ENCODE measurements around the gene TMEM127. TPM values are rescaled to one million over a fixed set of nuclear protein-coding genes. Genes with fewer than 3 reads are reported as not detected.

TMEM127 gene
- total RNA-seq, 3 donors from 2014 or later (not counting 1 experiment from before 2014, with no cell fraction given), result 49.8 to 59.3 (median 54.5) TPM

GRCh38 chr2:96204836-96205624 is 60.8 kb downstream of the TMEM127 start:
- Histone ChIP-seq H3K27me3 (ENCODE audit: control insufficient read depth, insufficient read depth, low read length) (no peaks in the 10 kb centered on the region), H3K4me1 (ENCODE audit: control insufficient read depth, insufficient read depth, low read length) (peaks cover 42% of the 10 kb centered on the region), H3K27ac (ENCODE audit: low read length) (no peak overlapping the region), H3K36me3 (ENCODE audit: control insufficient read depth, insufficient read depth, low read length) (no peaks in the 10 kb centered on the region), H3K4me3 (ENCODE audit: low read length) (no peak overlapping the region), H3K9me3 (ENCODE audit: control insufficient read depth, insufficient read depth, low read length) (no peaks in the 10 kb centered on the region)
- intact Hi-C loops (cut with micrococcal nuclease), result no loop called here
- no peak for ATAC-seq
- no peaks in the 10 kb centered on the region for H3K36me3 Mint-ChIP-seq
- no peaks in the 10 kb centered on the region for H3K27me3 Mint-ChIP-seq (ENCODE audit: low read depth in 2 of 2)
- H3K27ac Mint-ChIP-seq, result peak overlapping the region; percentile 88 to 93
- WGBS (ENCODE audit: insufficient coverage), result 63% methylated on average over 6 of the region's 6 CpGs
- H3K9me3 Mint-ChIP-seq, result no peaks in the 10 kb centered on the region
- no peak for TF ChIP-seq CTCF (IDR thresholded peaks at IDR 0.05)
- peak overlapping the region; percentile 64 for H3K4me3 Mint-ChIP-seq
- no peak for DNase-seq
- H3K4me1 Mint-ChIP-seq, result peaks cover 56 to 70% of the 10 kb centered on the region in 2 donors

GRCh38 chr2:96203130-96204028 is 62.4 kb downstream of the TMEM127 start:
- H3K4me3 ChIP-seq (ENCODE audit: low read length), result peak overlapping the region; percentile 11
- peak overlapping the region; percentile 78 for H3K4me3 Mint-ChIP-seq
- H3K9me3 ChIP-seq (ENCODE audit: control insufficient read depth, insufficient read depth, low read length), result no peaks in the 10 kb centered on the region
- H3K36me3 ChIP-seq (ENCODE audit: control insufficient read depth, insufficient read depth, low read length), result no peaks in the 10 kb centered on the region
- no peaks in the 10 kb centered on the region for H3K27me3 Mint-ChIP-seq (ENCODE audit: low read depth in 2 of 2)
- peaks cover 61 to 80% of the 10 kb centered on the region in 2 donors for H3K4me1 Mint-ChIP-seq
- 61% methylated on average over 9 of the region's 9 CpGs for WGBS (ENCODE audit: insufficient coverage)
- peak overlapping the region; percentile 89 to 93 for H3K27ac Mint-ChIP-seq
- H3K27ac ChIP-seq (ENCODE audit: low read length), result peak overlapping the region; percentile 67
- H3K36me3 Mint-ChIP-seq, result no peaks in the 10 kb centered on the region
- TF ChIP-seq CTCF (IDR thresholded peaks at IDR 0.05), result no peak
- H3K27me3 ChIP-seq (ENCODE audit: control insufficient read depth, insufficient read depth, low read length), result no peaks in the 10 kb centered on the region
- H3K4me1 ChIP-seq (ENCODE audit: control insufficient read depth, insufficient read depth, low read length), result peaks cover 37% of the 10 kb centered on the region
- DNase-seq (peak in 1 of 2 donors; percentile 34), ATAC-seq (no peak)
- intact Hi-C loops (cut with micrococcal nuclease), result no loop called here
- no peaks in the 10 kb centered on the region for H3K9me3 Mint-ChIP-seq

- H3K27ac ChIP-seq (ENCODE audit: low read length), result peak overlapping the region; percentile 67
- no peak for ATAC-seq
These were observed 63.5 kb downstream of the TMEM127 start for GRCh38 chr2:96202152-96202854.

More at GRCh38 chr2:96202152-96202854, 63.5 kb downstream of the TMEM127 start:
- 82% methylated on average over 3 of the region's 4 CpGs for WGBS (ENCODE audit: insufficient coverage)
- intact Hi-C loops (cut with micrococcal nuclease), result no loop called here
- H3K27me3 ChIP-seq (ENCODE audit: control insufficient read depth, insufficient read depth, low read length), result no peaks in the 10 kb centered on the region
- Mint-ChIP-seq H3K9me3 (no peaks in the 10 kb centered on the region), H3K4me1 (peaks cover 58 to 77% of the 10 kb centered on the region in 2 donors), H3K27me3 (ENCODE audit: low read depth in 2 of 2) (no peaks in the 10 kb centered on the region), H3K27ac (peak overlapping the region; percentile 89 to 93), H3K4me3 (peak overlapping the region; percentile 32), H3K36me3 (no peaks in the 10 kb centered on the region)
- H3K9me3 ChIP-seq (ENCODE audit: control insufficient read depth, insufficient read depth, low read length), result no peaks in the 10 kb centered on the region
- H3K4me1 ChIP-seq (ENCODE audit: control insufficient read depth, insufficient read depth, low read length), result peaks cover 33% of the 10 kb centered on the region
- no peak for TF ChIP-seq CTCF (IDR thresholded peaks at IDR 0.05)
- no peak for DNase-seq
- no peaks in the 10 kb centered on the region for H3K36me3 ChIP-seq (ENCODE audit: control insufficient read depth, insufficient read depth, low read length)
- H3K4me3 ChIP-seq (ENCODE audit: low read length), result no peak overlapping the region
